Ovary (tissue), 3 donors: ENCODE data around the gene WWOX.

Source experiments
- EP300 ChIP-seq: sonication (generic); formaldehyde crosslinking; IDR thresholded peaks from one replicate; pipeline ENCODE4 v1.6.1; 2017; ENCODE audit warnings: antibody characterized with exemption
- POLR2A ChIP-seq: fragments of 450-650 bp; IDR thresholded peaks from one replicate; pipeline ENCODE4 v1.6.1; 2017; ENCODE audit warnings: antibody characterized with exemption, mild to moderate bottlenecking, moderate library complexity
- TF ChIP-seq, protein P1 (sequence below), 3 donors: fragments of 450-650 bp in 2 of 3; fragments of 200-600 bp in 1 of 3; IDR thresholded peaks; one replicate each; pipeline versions ENCODE4 v1.5.1 to v1.8.0; 2016 to 2022; ENCODE audit warnings: antibody characterized with exemption in 3 of 3, mild to moderate bottlenecking in 1 of 3
- donor health status: DM: no; HTN: no; CAD: no.

DNA sequence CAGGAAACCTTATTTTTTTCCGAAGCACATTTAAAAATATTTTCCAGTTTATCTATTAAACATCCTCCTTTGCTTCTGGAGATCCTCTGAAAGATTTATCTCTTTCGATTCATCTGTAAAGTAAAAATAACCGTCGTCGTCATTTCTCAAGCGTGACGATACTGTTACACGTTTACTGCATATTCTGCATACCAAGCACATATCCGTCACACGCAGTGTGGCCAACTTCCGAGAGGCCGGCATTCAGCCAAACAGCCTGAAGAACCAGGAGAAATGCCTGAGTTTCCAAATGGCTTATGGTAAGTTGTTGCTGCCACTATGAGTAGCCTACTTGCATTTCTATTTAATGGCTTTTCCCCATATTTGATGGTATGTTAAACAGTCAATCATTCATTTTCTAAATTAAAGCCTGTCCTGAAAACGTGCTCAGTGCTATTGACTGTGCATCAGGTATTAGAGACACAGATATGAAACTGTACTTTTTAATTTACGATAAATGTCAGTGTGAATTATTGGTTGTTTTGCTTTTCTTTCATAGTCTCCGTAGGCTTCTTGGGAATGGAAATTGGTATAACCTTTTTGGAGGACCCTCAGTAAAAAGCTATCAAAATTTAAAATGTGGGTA, 275.7 kb downstream of the WWOX start:
- TF ChIP-seq, protein P1, sequence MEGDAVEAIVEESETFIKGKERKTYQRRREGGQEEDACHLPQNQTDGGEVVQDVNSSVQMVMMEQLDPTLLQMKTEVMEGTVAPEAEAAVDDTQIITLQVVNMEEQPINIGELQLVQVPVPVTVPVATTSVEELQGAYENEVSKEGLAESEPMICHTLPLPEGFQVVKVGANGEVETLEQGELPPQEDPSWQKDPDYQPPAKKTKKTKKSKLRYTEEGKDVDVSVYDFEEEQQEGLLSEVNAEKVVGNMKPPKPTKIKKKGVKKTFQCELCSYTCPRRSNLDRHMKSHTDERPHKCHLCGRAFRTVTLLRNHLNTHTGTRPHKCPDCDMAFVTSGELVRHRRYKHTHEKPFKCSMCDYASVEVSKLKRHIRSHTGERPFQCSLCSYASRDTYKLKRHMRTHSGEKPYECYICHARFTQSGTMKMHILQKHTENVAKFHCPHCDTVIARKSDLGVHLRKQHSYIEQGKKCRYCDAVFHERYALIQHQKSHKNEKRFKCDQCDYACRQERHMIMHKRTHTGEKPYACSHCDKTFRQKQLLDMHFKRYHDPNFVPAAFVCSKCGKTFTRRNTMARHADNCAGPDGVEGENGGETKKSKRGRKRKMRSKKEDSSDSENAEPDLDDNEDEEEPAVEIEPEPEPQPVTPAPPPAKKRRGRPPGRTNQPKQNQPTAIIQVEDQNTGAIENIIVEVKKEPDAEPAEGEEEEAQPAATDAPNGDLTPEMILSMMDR (IDR thresholded peaks at IDR 0.05): no peak
- no peak for TF ChIP-seq EP300
- no peak for TF ChIP-seq POLR2A
